Measurements from ENCODE around the gene GET3. TPM values are rescaled to one million over a fixed set of nuclear protein-coding genes. Genes with fewer than 3 reads are reported as not detected.

The GET3 gene
- total and polyA plus RNA-seq, 4 experiments from 2014 or later, result 30.8 to 114 (median 47.6) TPM

- H3K36me3 ChIP-seq (ENCODE audit: insufficient read depth, low read length), result no peaks in the 10 kb centered on the region
- Mint-ChIP-seq H3K36me3 (peaks cover 0 to 2% of the 10 kb centered on the region in 2 donors), H3K27ac (peak overlapping the region; percentile 92 to 97 (median 94)), H3K4me3 (peak overlapping the region; percentile 85 to 92 (median 87)), H3K4me1 (peaks cover 25 to 52% (median 35%) of the 10 kb centered on the region in 4 donors), H3K9me3 (peaks cover 0 to 1% (median 0%) of the 10 kb centered on the region in 8 donors), H3K27me3 (no peaks in the 10 kb centered on the region)
- H3K27ac ChIP-seq (ENCODE audit: low read depth, low read length), result peak overlapping the region; percentile 86
- ChIA-PET CTCF (ENCODE audit: partially characterized antibody) (interaction anchor here (1.0 to 27.8 kb wide), 8 partner anchors 8 to 100 kb away, joined by 3 to 906 read pairs (median 10); partner anchors contain the start of genes JUNB, PRDX2, RNASEH2A and THSD8), POLR2A (ENCODE audit: partially characterized antibody) (interaction anchor here (0.5 to 16.4 kb wide), 11 partner anchors 11 to 1621 kb away, joined by 3 to 1162 read pairs (median 3); partner anchors contain the start of genes JUNB, PRDX2, RNASEH2A and THSD8)
- peak overlapping the region; percentile 69 to 76 for H3K4me3 ChIP-seq (ENCODE audit: low read length in 2 of 2)
- no peaks in the 10 kb centered on the region for H3K27me3 ChIP-seq (ENCODE audit: insufficient read depth, low read length)
- no peaks in the 10 kb centered on the region for H3K9me3 ChIP-seq (ENCODE audit: control insufficient read depth in 1 of 2, low read length in 2 of 2)
- peak; percentile 77 to 83 (median 80) for DNase-seq
- H3K4me1 ChIP-seq (ENCODE audit: insufficient read depth, low read length), result peaks cover 42% of the 10 kb centered on the region
- intact Hi-C loops (cut with micrococcal nuclease), result loop anchor here (1.0 kb wide), 1 partner anchor 19 kb away; no protein-coding TSS in a partner anchor
These were observed 40.1 kb downstream of the GET3 start for GRCh38 chr19:12777217-12778016.

GRCh38 chr19:12778017-12778904, 41.0 kb downstream of the GET3 start:
- Histone ChIP-seq H3K4me3 (ENCODE audit: low read length in 2 of 2) (peak overlapping the region; percentile 69 to 76), H3K4me1 (ENCODE audit: insufficient read depth, low read length) (peaks cover 49% of the 10 kb centered on the region), H3K27ac (ENCODE audit: low read depth, low read length) (peak overlapping the region; percentile 86), H3K36me3 (ENCODE audit: insufficient read depth, low read length) (no peaks in the 10 kb centered on the region), H3K9me3 (ENCODE audit: control insufficient read depth in 1 of 2, low read length in 2 of 2) (no peaks in the 10 kb centered on the region), H3K27me3 (ENCODE audit: insufficient read depth, low read length) (no peaks in the 10 kb centered on the region)
- Mint-ChIP-seq H3K27ac (peak overlapping the region; percentile 92 to 97 (median 94)), H3K4me3 (peak overlapping the region; percentile 85 to 92 (median 87)), H3K9me3 (peaks cover 0 to 1% (median 0%) of the 10 kb centered on the region in 8 donors), H3K27me3 (no peaks in the 10 kb centered on the region), H3K4me1 (peaks cover 25 to 54% (median 35%) of the 10 kb centered on the region in 4 donors), H3K36me3 (peaks cover 0 to 2% of the 10 kb centered on the region in 2 donors)
- ChIA-PET CTCF (ENCODE audit: partially characterized antibody) (interaction anchor here (0.7 to 27.8 kb wide), 5 partner anchors 10 to 69 kb away, joined by 3 to 906 read pairs (median 14); partner anchors contain the start of genes JUNB, PRDX2, RNASEH2A and THSD8), POLR2A (ENCODE audit: partially characterized antibody) (interaction anchor here (0.5 to 16.4 kb wide), 13 partner anchors 12 to 1621 kb away, joined by 3 to 1162 read pairs (median 3); partner anchors contain the start of genes CALR, DHPS, GET3 and JUNB)
- intact Hi-C loops (cut with micrococcal nuclease), result no loop called here
- DNase-seq, result peak in 4 of 5 donors; percentile 32 to 60 (median 45)

GRCh38 chr19:12778905-12779161, 41.5 kb downstream of the GET3 start:
- intact Hi-C loops (cut with micrococcal nuclease), result no loop called here
- no peak for DNase-seq

GRCh38 chr19:12779162-12779993, 42.1 kb downstream of the GET3 start:
- peak overlapping the region; percentile 12 to 92 (median 64) for H3K4me3 Mint-ChIP-seq
- H3K9me3 Mint-ChIP-seq, result peaks cover 0 to 1% (median 0%) of the 10 kb centered on the region in 8 donors
- H3K4me1 ChIP-seq (ENCODE audit: insufficient read depth, low read length), result peaks cover 60% of the 10 kb centered on the region
- no peak for DNase-seq
- H3K4me1 Mint-ChIP-seq, result peaks cover 24 to 53% (median 35%) of the 10 kb centered on the region in 4 donors
- no peaks in the 10 kb centered on the region for H3K9me3 ChIP-seq (ENCODE audit: control insufficient read depth in 1 of 2, low read length in 2 of 2)
- peaks cover 0 to 2% of the 10 kb centered on the region in 2 donors for H3K36me3 Mint-ChIP-seq
- no peak overlapping the region for H3K4me3 ChIP-seq (ENCODE audit: low read length in 2 of 2)
- no peaks in the 10 kb centered on the region for H3K27me3 Mint-ChIP-seq
- intact Hi-C loops (cut with micrococcal nuclease), result no loop called here
- ChIA-PET CTCF (ENCODE audit: partially characterized antibody) (interaction anchor here (2.6 to 27.8 kb wide), 2 partner anchors 9 to 19 kb away, joined by 14 to 906 read pairs; partner anchors contain the start of genes JUNB, PRDX2, RNASEH2A and THSD8), POLR2A (ENCODE audit: partially characterized antibody) (interaction anchor here (1.3 to 16.4 kb wide), 4 partner anchors 16 to 98 kb away, joined by 3 to 1162 read pairs (median 4); partner anchors contain the start of genes DHPS, GET3, JUNB and PRDX2)
- no peaks in the 10 kb centered on the region for H3K27me3 ChIP-seq (ENCODE audit: insufficient read depth, low read length)
- H3K36me3 ChIP-seq (ENCODE audit: insufficient read depth, low read length), result no peaks in the 10 kb centered on the region
- peak overlapping the region; percentile 86 for H3K27ac ChIP-seq (ENCODE audit: low read depth, low read length)
- H3K27ac Mint-ChIP-seq, result peak overlapping the region; percentile 65 to 97 (median 94)

More at GRCh38 chr19:12778905-12779161, 41.5 kb downstream of the GET3 start:
- H3K9me3 Mint-ChIP-seq, result peaks cover 0 to 1% (median 0%) of the 10 kb centered on the region in 8 donors
- Histone ChIP-seq H3K27ac (ENCODE audit: low read depth, low read length) (peak overlapping the region; percentile 86), H3K4me1 (ENCODE audit: insufficient read depth, low read length) (peaks cover 54% of the 10 kb centered on the region), H3K27me3 (ENCODE audit: insufficient read depth, low read length) (no peaks in the 10 kb centered on the region), H3K9me3 (ENCODE audit: control insufficient read depth in 1 of 2, low read length in 2 of 2) (no peaks in the 10 kb centered on the region), H3K36me3 (ENCODE audit: insufficient read depth, low read length) (no peaks in the 10 kb centered on the region), H3K4me3 (ENCODE audit: low read length in 2 of 2) (no peak overlapping the region)
- peak overlapping the region; percentile 85 to 92 (median 87) for H3K4me3 Mint-ChIP-seq
- H3K4me1 Mint-ChIP-seq, result peaks cover 24 to 54% (median 35%) of the 10 kb centered on the region in 4 donors
- ChIA-PET CTCF (ENCODE audit: partially characterized antibody) (interaction anchor here (0.7 to 27.8 kb wide), 4 partner anchors 9 to 20 kb away, joined by 3 to 906 read pairs (median 29); partner anchors contain the start of genes JUNB, PRDX2, RNASEH2A and THSD8), POLR2A (ENCODE audit: partially characterized antibody) (interaction anchor here (1.1 to 16.4 kb wide), 7 partner anchors 12 to 159 kb away, joined by 3 to 1162 read pairs (median 4); partner anchors contain the start of genes CALR, DHPS, GET3 and JUNB)
- H3K27ac Mint-ChIP-seq, result peak overlapping the region; percentile 92 to 97 (median 94)
- H3K36me3 Mint-ChIP-seq, result peaks cover 0 to 2% of the 10 kb centered on the region in 2 donors
- no peaks in the 10 kb centered on the region for H3K27me3 Mint-ChIP-seq

GRCh38 chr19:12782174-12782423, 44.8 kb downstream of the GET3 start:
- peak overlapping the region in 2 of 7 donors; percentile 98 to 99 for H3K27ac Mint-ChIP-seq
- H3K9me3 ChIP-seq (ENCODE audit: control insufficient read depth in 1 of 2, low read length in 2 of 2), result no peaks in the 10 kb centered on the region
- H3K27me3 Mint-ChIP-seq, result no peaks in the 10 kb centered on the region
- peaks cover 74% of the 10 kb centered on the region for H3K4me1 ChIP-seq (ENCODE audit: insufficient read depth, low read length)
- peak in 2 of 5 donors; percentile 97 to 99 for DNase-seq
- peaks cover 0 to 1% (median 0%) of the 10 kb centered on the region in 8 donors for H3K9me3 Mint-ChIP-seq
- POLR2A ChIA-PET (ENCODE audit: partially characterized antibody), result interaction anchor here (0.8 to 16.4 kb wide), 8 partner anchors 13 to 619 kb away, joined by 3 to 1162 read pairs (median 4); partner anchors contain the start of genes DHPS, JUNB, PRDX2 and RNASEH2A
- H3K4me3 ChIP-seq (ENCODE audit: low read length in 2 of 2), result peak overlapping the region; percentile 40 to 71
- CTCF ChIA-PET (ENCODE audit: partially characterized antibody), result interaction anchor here (0.9 to 27.8 kb wide), 3 partner anchors 17 to 24 kb away, joined by 3 to 906 read pairs (median 6); partner anchors contain the start of genes JUNB, PRDX2, RNASEH2A and THSD8
- H3K36me3 Mint-ChIP-seq, result peaks cover 0 to 2% of the 10 kb centered on the region in 2 donors
- H3K27ac ChIP-seq (ENCODE audit: low read depth, low read length), result peak overlapping the region; percentile 99
- H3K4me1 Mint-ChIP-seq, result peaks cover 21 to 46% (median 33%) of the 10 kb centered on the region in 4 donors
- intact Hi-C loops (cut with micrococcal nuclease), result loop anchor here (1.0 kb wide), 1 partner anchor 8 kb away; no protein-coding TSS in a partner anchor
- no peaks in the 10 kb centered on the region for H3K36me3 ChIP-seq (ENCODE audit: insufficient read depth, low read length)
- H3K27me3 ChIP-seq (ENCODE audit: insufficient read depth, low read length), result no peaks in the 10 kb centered on the region
- peak overlapping the region; percentile 79 to 95 (median 88) for H3K4me3 Mint-ChIP-seq

Measured in CD4-positive, alpha-beta memory T cell (primary cell).